GM12878 (cell line): Measurements from ENCODE around the gene SNX22. TPM values are rescaled to one million over a fixed set of nuclear protein-coding genes. Genes with fewer than 3 reads are reported as not detected.

Experiments used
- ATAC-seq: fragments of 200-7000 bp; cut with Tn5 transposase; 3 replicates; pipeline ENCODE4 v1.9.1; 2020; ENCODE audit warnings: mild to moderate bottlenecking, moderate library complexity
- BruUV-seq: library from RNA; stranded (reverse); fragments of 400-500 nt; replicated peaks from 2 replicates; lab custom pipeline; 2021; lab: Mats Ljungman, UMichigan
- CTCF ChIA-PET: fragments of 300-600 bp; sonication (Branson Sonifier 250); formaldehyde crosslinking; extraction: SDS; loops from one replicate; lab custom pipeline; 2021; ENCODE audit warnings: inconsistent platforms; lab: Yijun Ruan, JAX
- POLR2A ChIA-PET: fragments of 350-600 bp; formaldehyde crosslinking; extraction: SDS; loops from one replicate; lab custom pipeline; 2021; ENCODE audit warnings: inconsistent platforms; lab: Charles Lee
- RAD21 ChIA-PET: fragments of 300-600 bp; sonication (Branson Sonifier 250); formaldehyde crosslinking; loops from one replicate; lab custom pipeline; 2023; ENCODE audit warnings: antibody characterized with exemption; ENCODE audit not compliant: unreplicated experiment; lab: Charles Lee
- SMC1A ChIA-PET: fragments of 300-600 bp; sonication (Branson Sonifier 250); formaldehyde crosslinking; loops from one replicate; lab custom pipeline; 2023; ENCODE audit not compliant: unreplicated experiment, uncharacterized antibody; lab: Charles Lee
- DNase-seq: peaks from one replicate; pipeline ENCODE4 v3.0.0-alpha.2; 2011; ENCODE audit warnings: low read depth, low spot score
- FAIRE-seq: peaks from 3 replicates; lab custom pipeline; 2011; peaks lifted over from hg19 to GRCh38; lab: Jason Lieb, UNC
- H2AFZ ChIP-seq: 2 replicates; pipeline ENCODE4 v1.6.0; 2011; ENCODE audit warnings: low read depth, low read length, control low read depth; ENCODE audit not compliant: control insufficient read depth
- H3K27ac ChIP-seq: 2 replicates; pipeline ENCODE4 v1.5.1; 2011; ENCODE audit warnings: control low read depth; ENCODE audit not compliant: control insufficient read depth, insufficient read depth
- H3K27me3 ChIP-seq, 2 experiments: replicated peaks in 1 of 2; 2 replicates each; pipeline versions ENCODE4 v1.6.0 to v1.6.1; 2011; ENCODE audit warnings: low read length in 1 of 2; ENCODE audit not compliant: control insufficient read depth in 2 of 2, insufficient read depth in 2 of 2
- H3K36me3 ChIP-seq, 2 experiments: 2 replicates each; pipeline ENCODE4 v1.5.1; 2011; ENCODE audit warnings: low read length in 1 of 2; ENCODE audit not compliant: control insufficient read depth in 2 of 2, insufficient read depth in 2 of 2
- H3K4me1 ChIP-seq: 2 replicates; pipeline ENCODE4 v1.6.1; 2011; ENCODE audit warnings: mild to moderate bottlenecking, low read length, moderate library complexity, mixed read lengths; ENCODE audit not compliant: control insufficient read depth, insufficient read depth
- H3K4me2 ChIP-seq: 2 replicates; pipeline ENCODE4 v1.6.0; 2011; ENCODE audit warnings: control low read depth; ENCODE audit not compliant: control insufficient read depth, insufficient read depth
- H3K4me3 ChIP-seq: fragments of 200-600 bp; sonication (generic); 2 replicates; pipeline ENCODE4 v1.5.1; 2016
- H3K79me2 ChIP-seq: 2 replicates; pipeline ENCODE4 v1.6.0; 2011; ENCODE audit warnings: low read length; ENCODE audit not compliant: control insufficient read depth, insufficient read depth
- H3K9ac ChIP-seq: 2 replicates; pipeline ENCODE4 v1.8.0; 2011; ENCODE audit warnings: low read length, control low read depth, mixed read lengths; ENCODE audit not compliant: control insufficient read depth, insufficient read depth
- H3K9me3 ChIP-seq: replicated peaks from 3 replicates; pipeline ENCODE4 v1.5.1; 2011; ENCODE audit warnings: mild to moderate bottlenecking, low read length; ENCODE audit not compliant: control insufficient read depth, insufficient read depth
- H4K20me1 ChIP-seq: 2 replicates; pipeline ENCODE4 v1.6.0; 2011; ENCODE audit not compliant: control insufficient read depth, insufficient read depth
- BACH1 ChIP-seq: fragments of 450-650 bp; IDR thresholded peaks from 2 replicates; pipeline ENCODE4 v1.6.1; 2017; ENCODE audit warnings: mild to moderate bottlenecking, borderline replicate concordance
- EED ChIP-seq: sonication (generic); IDR thresholded peaks from 2 replicates; pipeline ENCODE4 v1.6.1; 2016; ENCODE audit warnings: antibody characterized with exemption, low read depth
- MTA2 ChIP-seq: fragments of 450-650 bp; IDR thresholded peaks from 2 replicates; pipeline ENCODE4 v1.6.1; 2016; ENCODE audit warnings: low read depth, mild to moderate bottlenecking, moderate library complexity
- NR2C2 ChIP-seq: IDR thresholded peaks from 2 replicates; pipeline ENCODE4 v1.6.1; 2011; ENCODE audit warnings: borderline replicate concordance, low read depth; ENCODE audit not compliant: control insufficient read depth, insufficient read length
- POLR2AphosphoS5 ChIP-seq: IDR thresholded peaks from 2 replicates; pipeline ENCODE4 v1.6.1; 2011; ENCODE audit warnings: mild to moderate bottlenecking, low read length, inconsistent platforms
- TCF3 ChIP-seq: IDR thresholded peaks from 2 replicates; pipeline ENCODE4 v1.6.1; 2012; ENCODE audit warnings: low read depth, mild to moderate bottlenecking, low read length, borderline replicate concordance; ENCODE audit not compliant: insufficient read depth
- WRNIP1 ChIP-seq: IDR thresholded peaks from 2 replicates; pipeline ENCODE4 v1.6.1; 2011; ENCODE audit warnings: low read depth, low read length, improper control_type of control experiment, borderline replicate concordance
- ZNF384 ChIP-seq: IDR thresholded peaks from 2 replicates; pipeline ENCODE4 v1.6.1; 2012; ENCODE audit warnings: low read depth, mild to moderate bottlenecking, low read length, improper control_type of control experiment, borderline replicate concordance
- WGBS: methylation state at CpG from one replicate; pipeline ENCODE4 v1.1.6; 2016; ENCODE audit warnings: low lambda C conversion rate; ENCODE audit not compliant: insufficient replicate concordance, insufficient coverage; ENCODE audit errors: missing lambda C conversion rate; 5-methylcytosine and 5-hydroxymethylcytosine counted together
- in situ Hi-C: fragments of 300-500 bp; cut with MboI; formaldehyde crosslinking; loops from 9 replicates; pipeline ENCODE4 v1.14.3; 2018; ENCODE audit warnings: mixed read lengths
- intact Hi-C: fragments of 100-400 bp; cut with micrococcal nuclease; formaldehyde crosslinking; loops from one replicate; pipeline ENCODE4 v1.14.2; 2022; ENCODE audit not compliant: unreplicated experiment
- polyA plus RNA-seq, 11 experiments: library from polyadenylated mRNA; depleted of rRNA in 4 of 11; unstranded in 6 of 11; stranded (reverse) in 5 of 11; fragments of >200 nt; fragmentation: Nextera tagmentation in 4 of 11; fragmentation: Illumina TruSeq in 1 of 11; extraction: Ambion mirVana in 4 of 11; extraction: Trizol in 1 of 11; gene quantifications; 1 replicate in 1 of 11; 2 replicates in 10 of 11; pipeline versions ENCODE4 v1.2.1 to v1.2.3, GENCODE V29; 2011 to 2016; ENCODE audit warnings: inconsistent platforms in 2 of 11, missing spikeins in 2 of 11, low read depth in 1 of 11
- total RNA-seq, 4 experiments: library from RNA; depleted of rRNA in 3 of 4; stranded (reverse); fragments of >200 nt in 3 of 4; fragmentation: Illumina TruSeq in 1 of 4; extraction: Trizol in 1 of 4; gene quantifications; 2 replicates each; pipeline versions ENCODE4 v1.2.1 to v1.2.3, GENCODE V29; 2013 to 2021
- TF ChIP-seq, protein P1 (sequence below): fragments of 450-650 bp; IDR thresholded peaks from 2 replicates; pipeline ENCODE4 v1.6.1; 2017; ENCODE audit warnings: mild to moderate bottlenecking, moderate library complexity
- TF ChIP-seq, protein P2 (sequence below): IDR thresholded peaks from 2 replicates; pipeline ENCODE4 v1.6.1; 2012; ENCODE audit warnings: improper control_type of control experiment, low read depth, low read length; ENCODE audit not compliant: insufficient replicate concordance

SNX22 gene
- total and polyA plus RNA-seq, 10 of the 15 experiments (the other 5 are each of a cell fraction or from before 2014, with no cell fraction given), result 4.4 to 29.0 (median 8.7) TPM

DNA sequence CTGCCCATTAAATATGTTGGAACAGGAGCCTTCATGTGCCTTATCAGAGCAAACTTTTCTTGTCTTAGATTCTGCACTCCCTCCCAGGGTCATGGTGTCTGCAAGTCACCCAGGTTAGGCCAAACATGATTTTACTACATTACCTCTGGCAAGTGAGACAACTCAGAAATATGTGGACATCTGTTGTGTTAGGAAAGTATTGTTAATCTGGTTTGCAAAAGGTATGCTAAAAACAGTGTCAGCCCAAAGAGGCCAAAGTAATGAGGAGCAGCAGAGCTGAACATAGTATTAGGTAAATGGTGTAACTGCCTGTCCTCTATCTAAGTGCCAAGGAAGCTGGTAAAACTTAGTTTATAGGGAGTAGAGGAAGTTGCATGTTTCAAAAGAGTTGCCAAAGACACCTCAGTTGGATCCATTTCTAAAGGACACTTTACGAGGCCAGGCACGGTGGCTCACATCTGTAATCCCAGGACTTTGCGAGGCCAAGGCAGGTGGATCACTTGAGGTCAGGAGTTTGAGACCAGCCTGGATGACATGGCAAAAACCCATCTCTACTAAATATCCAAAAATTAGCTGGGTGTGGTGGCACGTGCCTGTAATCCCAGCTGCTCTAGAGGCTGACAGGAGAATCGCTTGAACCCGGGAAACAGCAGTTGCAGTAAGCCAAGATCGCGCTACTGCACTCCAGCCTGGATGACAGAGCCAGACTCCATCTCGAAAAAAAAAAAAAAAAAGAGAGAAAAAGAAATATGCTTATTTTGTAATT, 33.8 kb downstream of the SNX22 start (continued):
- TF ChIP-seq, protein P1, sequence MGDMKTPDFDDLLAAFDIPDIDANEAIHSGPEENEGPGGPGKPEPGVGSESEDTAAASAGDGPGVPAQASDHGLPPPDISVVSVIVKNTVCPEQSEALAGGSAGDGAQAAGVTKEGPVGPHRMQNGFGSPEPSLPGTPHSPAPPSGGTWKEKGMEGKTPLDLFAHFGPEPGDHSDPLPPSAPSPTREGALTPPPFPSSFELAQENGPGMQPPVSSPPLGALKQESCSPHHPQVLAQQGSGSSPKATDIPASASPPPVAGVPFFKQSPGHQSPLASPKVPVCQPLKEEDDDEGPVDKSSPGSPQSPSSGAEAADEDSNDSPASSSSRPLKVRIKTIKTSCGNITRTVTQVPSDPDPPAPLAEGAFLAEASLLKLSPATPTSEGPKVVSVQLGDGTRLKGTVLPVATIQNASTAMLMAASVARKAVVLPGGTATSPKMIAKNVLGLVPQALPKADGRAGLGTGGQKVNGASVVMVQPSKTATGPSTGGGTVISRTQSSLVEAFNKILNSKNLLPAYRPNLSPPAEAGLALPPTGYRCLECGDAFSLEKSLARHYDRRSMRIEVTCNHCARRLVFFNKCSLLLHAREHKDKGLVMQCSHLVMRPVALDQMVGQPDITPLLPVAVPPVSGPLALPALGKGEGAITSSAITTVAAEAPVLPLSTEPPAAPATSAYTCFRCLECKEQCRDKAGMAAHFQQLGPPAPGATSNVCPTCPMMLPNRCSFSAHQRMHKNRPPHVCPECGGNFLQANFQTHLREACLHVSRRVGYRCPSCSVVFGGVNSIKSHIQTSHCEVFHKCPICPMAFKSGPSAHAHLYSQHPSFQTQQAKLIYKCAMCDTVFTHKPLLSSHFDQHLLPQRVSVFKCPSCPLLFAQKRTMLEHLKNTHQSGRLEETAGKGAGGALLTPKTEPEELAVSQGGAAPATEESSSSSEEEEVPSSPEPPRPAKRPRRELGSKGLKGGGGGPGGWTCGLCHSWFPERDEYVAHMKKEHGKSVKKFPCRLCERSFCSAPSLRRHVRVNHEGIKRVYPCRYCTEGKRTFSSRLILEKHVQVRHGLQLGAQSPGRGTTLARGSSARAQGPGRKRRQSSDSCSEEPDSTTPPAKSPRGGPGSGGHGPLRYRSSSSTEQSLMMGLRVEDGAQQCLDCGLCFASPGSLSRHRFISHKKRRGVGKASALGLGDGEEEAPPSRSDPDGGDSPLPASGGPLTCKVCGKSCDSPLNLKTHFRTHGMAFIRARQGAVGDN, result no peak
- no peak for TF ChIP-seq EED
- no peak for TF ChIP-seq NR2C2
- no peak for TF ChIP-seq BACH1

DNA sequence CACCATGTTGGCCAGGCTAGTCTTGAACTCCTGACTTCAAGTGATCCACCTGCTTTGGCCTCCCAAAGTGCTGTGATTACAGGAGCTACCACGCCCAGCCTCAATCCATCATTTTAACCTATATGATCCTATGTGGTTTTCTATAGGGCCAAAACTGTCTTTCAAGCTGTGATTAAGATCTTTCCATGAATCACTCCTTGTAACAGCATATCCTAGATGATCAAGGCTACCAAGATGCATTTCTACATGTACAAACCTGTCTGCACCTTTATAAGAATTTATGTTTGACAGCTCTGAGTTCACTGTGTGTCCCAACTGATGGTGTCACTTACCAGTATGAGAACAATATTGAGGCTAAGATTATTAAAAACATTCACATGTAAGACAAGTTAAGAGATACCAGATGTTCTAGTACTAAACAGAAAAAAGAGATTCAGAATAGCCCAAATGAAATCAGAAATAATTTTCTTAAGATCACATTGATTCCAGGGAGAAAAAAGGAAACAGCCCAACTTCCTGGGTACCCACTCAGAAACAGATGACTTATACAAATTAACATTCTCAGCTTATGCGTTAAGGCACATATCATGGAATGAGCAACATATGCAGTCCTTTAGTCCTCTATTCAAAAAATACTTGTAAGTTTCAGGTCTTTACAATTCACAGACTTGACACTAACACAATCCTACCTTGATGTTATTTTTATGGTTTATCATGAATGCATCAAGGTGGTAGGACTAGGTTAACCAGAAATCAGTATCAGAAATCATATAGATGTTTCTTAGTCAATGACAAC, 36.1 kb downstream of the SNX22 start:
- intact Hi-C loops, result no loop called here
- Histone ChIP-seq H3K4me1 (no peaks in the 10 kb centered on the region), H2AFZ (no peak overlapping the region), H3K4me3 (no peak overlapping the region), H3K36me3 (peaks cover 1 to 5% of the 10 kb centered on the region in 2 experiments), H3K79me2 (no peaks in the 10 kb centered on the region), H3K27me3 (no peaks in the 10 kb centered on the region), H3K4me2 (no peak overlapping the region), H3K27ac (no peak overlapping the region), H3K9ac (no peak overlapping the region), H4K20me1 (no peaks in the 10 kb centered on the region), H3K9me3 (no peaks in the 10 kb centered on the region)
- RAD21 ChIA-PET, result no interaction called here
- in situ Hi-C loops, result no loop called here
- ATAC-seq (no peak), FAIRE-seq (no peak), DNase-seq (no peak)
- SMC1A ChIA-PET, result interaction anchor here (1.0 to 1.5 kb wide), 2 partner anchors 9 to 14 kb away, joined by 3 to 5 read pairs; no protein-coding TSS in a partner anchor
- no TSS peak for BruUV-seq
- CTCF ChIA-PET, result interaction anchor here (0.6 to 1.4 kb wide), 3 partner anchors 24 to 583 kb away, joined by 3 to 4 read pairs (median 3); partner anchors contain the start of gene PPIB
- POLR2A ChIA-PET, result no interaction called here
- 95% methylated on average over 2 of the region's 2 CpGs for WGBS
- TF ChIP-seq POLR2AphosphoS5 (no peak), WRNIP1 (no peak), TCF3 (no peak), ZNF384 (no peak), MTA2 (no peak)
- TF ChIP-seq, protein P2, sequence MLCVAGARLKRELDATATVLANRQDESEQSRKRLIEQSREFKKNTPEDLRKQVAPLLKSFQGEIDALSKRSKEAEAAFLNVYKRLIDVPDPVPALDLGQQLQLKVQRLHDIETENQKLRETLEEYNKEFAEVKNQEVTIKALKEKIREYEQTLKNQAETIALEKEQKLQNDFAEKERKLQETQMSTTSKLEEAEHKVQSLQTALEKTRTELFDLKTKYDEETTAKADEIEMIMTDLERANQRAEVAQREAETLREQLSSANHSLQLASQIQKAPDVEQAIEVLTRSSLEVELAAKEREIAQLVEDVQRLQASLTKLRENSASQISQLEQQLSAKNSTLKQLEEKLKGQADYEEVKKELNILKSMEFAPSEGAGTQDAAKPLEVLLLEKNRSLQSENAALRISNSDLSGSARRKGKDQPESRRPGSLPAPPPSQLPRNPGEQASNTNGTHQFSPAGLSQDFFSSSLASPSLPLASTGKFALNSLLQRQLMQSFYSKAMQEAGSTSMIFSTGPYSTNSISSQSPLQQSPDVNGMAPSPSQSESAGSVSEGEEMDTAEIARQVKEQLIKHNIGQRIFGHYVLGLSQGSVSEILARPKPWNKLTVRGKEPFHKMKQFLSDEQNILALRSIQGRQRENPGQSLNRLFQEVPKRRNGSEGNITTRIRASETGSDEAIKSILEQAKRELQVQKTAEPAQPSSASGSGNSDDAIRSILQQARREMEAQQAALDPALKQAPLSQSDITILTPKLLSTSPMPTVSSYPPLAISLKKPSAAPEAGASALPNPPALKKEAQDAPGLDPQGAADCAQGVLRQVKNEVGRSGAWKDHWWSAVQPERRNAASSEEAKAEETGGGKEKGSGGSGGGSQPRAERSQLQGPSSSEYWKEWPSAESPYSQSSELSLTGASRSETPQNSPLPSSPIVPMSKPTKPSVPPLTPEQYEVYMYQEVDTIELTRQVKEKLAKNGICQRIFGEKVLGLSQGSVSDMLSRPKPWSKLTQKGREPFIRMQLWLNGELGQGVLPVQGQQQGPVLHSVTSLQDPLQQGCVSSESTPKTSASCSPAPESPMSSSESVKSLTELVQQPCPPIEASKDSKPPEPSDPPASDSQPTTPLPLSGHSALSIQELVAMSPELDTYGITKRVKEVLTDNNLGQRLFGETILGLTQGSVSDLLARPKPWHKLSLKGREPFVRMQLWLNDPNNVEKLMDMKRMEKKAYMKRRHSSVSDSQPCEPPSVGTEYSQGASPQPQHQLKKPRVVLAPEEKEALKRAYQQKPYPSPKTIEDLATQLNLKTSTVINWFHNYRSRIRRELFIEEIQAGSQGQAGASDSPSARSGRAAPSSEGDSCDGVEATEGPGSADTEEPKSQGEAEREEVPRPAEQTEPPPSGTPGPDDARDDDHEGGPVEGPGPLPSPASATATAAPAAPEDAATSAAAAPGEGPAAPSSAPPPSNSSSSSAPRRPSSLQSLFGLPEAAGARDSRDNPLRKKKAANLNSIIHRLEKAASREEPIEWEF, result no peak
